ENCODE results near the gene OLFM3.

The OLFM3 gene

GRCh38 chr1:101756411-101756810, 240.3 kb downstream of the OLFM3 start:
- POLR2A ChIA-PET = no interaction called here
- DNase-seq (ENCODE audit: low read depth, low spot score) = no peak
- H3K4me3 ChIP-seq (ENCODE audit: low read depth, low read length) = no peak overlapping the region
- CTCF ChIA-PET = no interaction called here
- TF ChIP-seq CTCF (IDR thresholded peaks at IDR 0.05; ENCODE audit: insufficient read depth, low read length, missing control alignments) = no peak

Measured in AG04449 (cell line).